ENCODE results near the gene ACTL7A.

The ACTL7A gene

GRCh38 chr9:108851138-108851537, 10.9 kb upstream of the ACTL7A start:
- no peak for DNase-seq

GRCh38 chr9:108852079-108852478, 10.0 kb upstream of the ACTL7A start:
- DNase-seq: no peak

- DNase-seq: no peak
Measured at GRCh38 chr9:108854094-108854493, 8.0 kb upstream of the ACTL7A start.

- DNase-seq: no peak
Measured at GRCh38 chr9:108854641-108855528, 7.2 kb upstream of the ACTL7A start.

DNA sequence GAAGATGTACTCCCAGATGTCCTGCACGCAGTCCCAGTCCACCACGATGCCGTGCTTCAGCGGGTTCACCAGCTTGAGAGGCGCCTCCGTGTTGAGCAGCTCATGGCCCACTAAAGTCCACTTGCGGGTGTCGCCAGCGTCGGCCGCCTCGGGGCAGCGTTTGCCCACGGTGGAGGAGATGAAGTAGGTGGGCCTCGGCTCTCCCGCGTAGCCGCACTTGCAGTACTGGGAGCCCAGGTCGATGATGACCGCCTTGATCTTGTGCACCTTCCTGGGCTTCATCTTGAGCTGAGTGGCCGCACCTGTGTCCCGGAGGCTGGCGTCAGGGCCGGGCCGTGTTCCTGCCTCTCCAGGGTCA, 6.6 kb upstream of the ACTL7A start:
- no peak for DNase-seq

DNA sequence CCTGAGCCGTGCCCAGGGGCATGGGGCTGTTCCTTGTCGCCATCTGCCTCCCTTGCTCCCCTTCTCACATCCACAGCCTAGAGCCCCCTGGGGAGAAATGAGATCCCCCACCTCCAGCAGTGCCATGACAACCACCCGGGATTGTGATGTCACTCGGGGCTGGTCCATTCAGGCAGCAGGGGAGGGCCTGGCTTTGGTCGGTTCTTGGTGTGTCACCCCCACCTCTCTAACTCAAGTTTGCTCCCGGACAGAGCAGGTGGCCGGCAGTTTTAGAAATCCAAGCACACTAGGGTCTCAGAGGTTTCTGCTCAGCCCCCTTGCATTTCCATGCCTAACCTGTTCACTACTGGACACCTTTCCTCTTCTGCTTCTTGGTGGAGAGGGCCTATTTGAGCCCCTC, 6.2 kb upstream of the ACTL7A start, which contains the start of gene ACTL7B:
Gene ACTL7B, minus strand, starts transcription at position 99 of the 400 bp plus-strand sequence. Its CDS starts 56 bp downstream, at position 43.
- no peak for DNase-seq

- DNase-seq: no peak
Measured at GRCh38 chr9:108857572-108857971, 4.5 kb upstream of the ACTL7A start.

DNA sequence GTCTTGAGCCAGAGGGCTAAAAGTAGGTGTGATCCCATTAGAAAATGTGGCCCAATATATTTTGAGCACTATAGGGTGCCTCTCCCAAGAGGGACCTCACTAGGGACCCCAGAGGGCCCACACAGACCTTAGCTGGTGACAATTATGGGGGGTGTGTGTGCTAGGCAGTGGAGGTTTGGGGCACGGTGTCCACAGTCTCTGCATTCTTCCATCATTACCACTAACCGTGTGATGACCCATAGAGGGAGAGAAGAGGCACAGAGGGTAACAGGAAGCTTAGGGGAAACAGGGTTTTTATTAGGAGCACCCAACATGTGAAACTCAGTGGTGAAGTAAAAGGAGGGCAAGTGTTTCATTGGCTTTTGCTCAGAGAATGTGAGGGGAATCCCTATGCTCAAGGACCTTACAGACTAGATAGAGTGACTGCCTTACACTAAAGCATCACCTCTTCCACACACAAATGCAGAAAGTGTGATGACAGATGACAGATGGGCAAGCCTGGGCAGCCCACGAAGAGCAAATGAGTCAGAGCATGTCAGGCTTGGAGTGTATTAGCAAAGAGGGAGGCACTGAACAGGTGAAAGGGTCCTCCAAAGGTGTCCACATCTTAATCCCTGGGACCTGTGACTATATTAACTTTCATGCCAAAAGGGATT, 2.5 kb upstream of the ACTL7A start:
- no peak for DNase-seq

DNA sequence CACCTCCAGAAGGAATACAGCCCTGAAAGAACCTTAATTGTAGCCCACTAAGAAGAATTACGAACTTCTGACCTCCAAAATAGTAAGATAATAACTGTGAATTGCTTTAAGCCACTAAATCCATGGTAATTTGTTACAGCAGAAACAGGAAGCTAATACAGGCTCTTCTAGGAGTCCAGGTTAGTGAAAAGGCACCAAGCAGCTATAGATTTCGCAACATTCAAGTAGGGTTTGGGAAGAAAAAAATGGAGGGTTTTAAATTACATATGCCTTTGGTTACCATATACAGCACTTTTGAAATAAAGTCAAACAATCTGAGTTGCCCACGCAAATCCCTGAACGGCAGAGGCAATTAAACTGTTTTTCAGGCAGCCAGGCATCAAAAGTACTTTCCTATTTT, 1.7 kb upstream of the ACTL7A start:
- DNase-seq: no peak

DNA sequence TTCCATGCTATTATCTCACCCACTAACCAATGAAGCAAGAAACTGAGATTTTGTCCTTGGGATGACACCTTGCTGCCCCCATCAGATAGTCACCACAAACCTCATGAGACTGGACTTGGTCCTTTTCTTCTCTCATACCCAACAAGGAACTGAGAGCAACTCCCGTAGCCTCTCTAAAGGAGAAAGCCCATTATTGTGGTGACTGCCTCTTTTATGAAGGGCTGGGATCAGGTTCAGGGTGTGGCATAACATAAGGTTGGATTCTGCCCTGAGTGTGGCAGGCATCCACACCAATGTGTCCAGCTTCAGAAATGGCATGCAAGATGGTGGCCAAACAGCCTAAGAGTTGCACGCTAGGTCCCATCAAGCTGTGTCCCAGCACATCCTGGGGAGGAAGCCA, 1.3 kb upstream of the ACTL7A start:
- no peak for DNase-seq

GRCh38 chr9:108861464-108861863, 602 bp upstream of the ACTL7A start:
- no peak for DNase-seq

DNA sequence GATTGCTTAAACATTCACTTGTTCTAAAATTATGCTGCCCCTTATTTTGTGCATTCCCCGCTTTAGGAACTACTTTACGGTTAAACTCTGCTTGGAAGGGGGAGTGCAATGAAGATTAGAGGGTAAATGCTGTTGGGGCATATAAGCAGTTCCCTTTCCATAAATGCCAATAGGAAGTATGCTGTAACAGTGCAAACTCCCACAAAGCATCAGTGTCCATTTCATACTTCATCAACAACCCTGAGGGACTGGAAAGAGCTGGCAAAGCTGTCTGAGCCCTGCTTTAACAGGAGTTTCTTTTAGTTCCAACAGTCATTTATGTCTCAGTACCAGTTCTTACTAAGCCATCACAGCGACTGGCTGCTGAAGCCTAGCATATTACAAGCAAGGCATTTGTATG, 1.8 kb downstream of the ACTL7A start:
- no peak for DNase-seq

GRCh38 chr9:108864446-108864845, 2.4 kb downstream of the ACTL7A start:
- DNase-seq: no peak

DNA sequence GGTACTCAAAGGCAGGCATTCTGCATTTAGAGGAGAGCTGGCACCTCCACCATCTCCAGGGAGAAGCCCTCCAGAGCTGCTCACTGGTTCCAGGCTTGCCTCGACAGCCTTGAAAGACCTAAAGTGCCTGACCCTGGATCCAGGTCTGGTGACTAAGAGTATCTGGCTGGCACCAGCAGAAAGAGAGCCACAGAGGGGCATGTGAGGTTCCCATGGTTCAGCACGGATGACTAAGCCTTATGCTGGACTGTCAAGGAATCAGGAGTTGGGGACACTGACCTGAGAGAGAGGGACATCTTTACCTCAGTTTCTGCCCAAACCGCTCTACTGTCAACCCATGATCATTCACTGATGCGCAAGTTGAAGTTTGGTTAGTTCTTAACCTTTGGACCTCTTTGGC, 3.0 kb downstream of the ACTL7A start:
- no peak for DNase-seq

DNA sequence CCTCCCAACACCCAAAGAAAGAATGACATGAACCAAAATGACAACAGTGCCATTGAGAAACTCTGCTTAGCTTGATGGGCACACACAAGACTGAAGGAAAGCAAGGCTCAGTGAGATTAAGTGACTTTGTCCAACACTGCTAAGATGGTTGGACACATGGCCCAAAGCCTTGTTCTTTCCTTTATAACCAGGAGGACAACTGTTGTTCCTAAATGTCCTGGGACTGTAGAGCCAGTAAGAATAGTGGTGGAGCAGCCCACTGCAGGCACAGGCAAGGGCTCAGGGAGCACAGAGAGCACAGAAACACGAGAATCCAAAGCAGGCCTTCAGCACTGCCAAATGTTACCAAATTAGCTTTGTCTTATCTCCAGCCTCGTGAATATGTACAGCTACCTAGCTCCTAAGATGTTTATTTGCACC, 3.9 kb downstream of the ACTL7A start:
- no peak for DNase-seq

DNA sequence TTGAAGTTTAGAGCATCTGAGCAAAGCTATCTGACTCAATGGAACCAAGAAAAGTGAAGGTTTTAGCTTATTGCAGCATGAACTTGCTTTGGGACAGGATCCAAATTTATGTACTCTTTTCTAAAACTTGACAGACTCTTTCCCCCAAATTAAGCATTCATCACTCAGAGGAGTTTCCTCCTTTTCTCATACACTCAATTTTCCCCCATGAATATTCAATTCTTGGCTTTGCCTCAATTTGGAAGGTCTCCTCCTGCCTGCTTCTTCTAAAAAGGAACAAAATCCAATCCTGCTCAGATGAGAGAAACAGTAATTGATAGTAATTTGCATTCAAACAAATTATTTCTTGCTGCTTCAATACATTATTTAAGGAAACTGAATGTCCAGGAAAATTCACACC, 5.0 kb downstream of the ACTL7A start:
- no peak for DNase-seq

DNA sequence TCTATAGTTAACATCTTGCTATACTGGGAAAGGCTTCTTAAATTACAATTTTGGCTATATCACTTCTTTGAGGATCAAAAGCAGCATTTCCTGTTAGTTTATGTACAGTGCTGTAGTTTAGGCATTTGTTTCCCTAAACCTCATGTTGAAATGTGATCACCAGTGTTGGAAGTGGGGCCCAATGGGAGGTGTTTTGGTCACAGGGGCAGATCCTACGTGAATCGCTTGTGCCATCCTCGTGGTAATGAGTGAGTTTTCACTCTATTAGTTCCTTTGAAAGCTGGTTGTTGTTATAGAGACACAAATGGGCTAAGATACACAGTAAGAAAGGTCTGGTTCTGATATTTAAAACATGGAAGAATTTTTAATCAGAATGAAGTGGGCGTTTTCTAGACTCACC, 5.8 kb downstream of the ACTL7A start:
- DNase-seq: no peak

DNA sequence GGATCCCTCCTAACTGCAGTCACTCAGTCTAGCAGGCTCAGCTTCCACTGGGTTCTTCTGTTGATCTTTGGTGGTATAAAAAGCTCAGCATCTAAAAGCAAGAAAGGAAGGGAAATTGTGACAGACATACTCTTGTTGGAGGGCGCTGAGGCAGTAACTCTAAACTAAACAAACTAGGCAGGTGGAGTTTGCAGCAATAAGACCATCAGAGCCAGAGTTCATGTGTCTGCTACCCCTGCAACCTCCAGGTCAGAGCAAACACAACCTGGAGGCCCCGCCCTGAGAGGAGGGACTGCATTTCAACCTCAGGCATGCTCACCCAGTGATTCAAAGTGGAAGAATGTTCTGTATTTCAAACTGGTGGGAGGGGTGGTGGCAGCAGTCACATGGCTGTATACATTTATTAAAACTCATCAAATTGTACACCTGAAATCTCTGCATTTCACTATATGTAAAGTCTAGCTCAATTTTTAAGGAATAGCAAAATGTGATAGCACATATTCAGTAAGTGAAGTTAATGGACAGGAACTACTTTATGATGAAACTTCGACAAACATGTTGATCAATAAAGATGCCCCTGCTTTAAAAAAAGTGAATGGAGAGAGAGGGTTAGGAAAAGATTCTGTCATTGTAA, 7.1 kb downstream of the ACTL7A start:
- DNase-seq: no peak

GRCh38 chr9:108874058-108874788, 12.2 kb downstream of the ACTL7A start:
- DNase-seq: no peak

DNA sequence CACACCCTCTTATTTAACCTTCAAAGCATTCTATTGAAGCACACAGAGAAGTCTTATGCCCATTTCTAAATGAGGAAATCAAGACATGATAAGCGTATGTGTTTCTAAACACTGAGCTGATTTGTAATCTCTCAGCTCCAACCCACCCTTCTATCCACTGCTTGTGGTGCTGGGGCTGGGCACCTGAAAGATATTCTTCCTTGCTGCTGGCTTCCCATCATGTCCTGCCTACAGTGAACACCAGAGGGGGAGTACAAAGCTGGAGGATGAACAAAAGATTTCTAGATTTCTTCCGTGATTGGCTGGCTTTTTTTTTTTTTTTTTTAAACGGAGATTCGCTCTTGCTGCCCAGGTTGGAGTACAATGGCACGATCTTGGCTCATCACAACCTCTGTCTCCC, 14.4 kb downstream of the ACTL7A start:
- DNase-seq: no peak

DNA sequence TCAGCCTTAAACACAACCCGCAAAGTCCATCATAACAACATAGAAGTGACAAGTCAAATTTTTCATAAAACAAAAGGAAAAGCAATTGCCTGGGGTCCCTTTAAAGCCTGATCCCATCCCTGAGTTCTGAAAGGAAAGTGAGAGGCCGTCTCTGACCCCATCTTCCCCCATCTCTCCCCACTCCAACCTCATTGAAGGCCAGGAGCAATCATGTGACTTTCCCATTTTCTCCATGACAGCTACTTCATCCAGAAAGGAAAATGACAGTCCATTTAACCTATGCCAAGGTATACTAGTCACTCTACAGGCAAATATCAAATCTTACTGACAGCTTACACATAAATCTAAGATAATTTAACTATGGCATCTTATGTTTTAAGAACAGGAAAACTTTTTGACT, 15.5 kb downstream of the ACTL7A start:
- DNase-seq: no peak

DNA sequence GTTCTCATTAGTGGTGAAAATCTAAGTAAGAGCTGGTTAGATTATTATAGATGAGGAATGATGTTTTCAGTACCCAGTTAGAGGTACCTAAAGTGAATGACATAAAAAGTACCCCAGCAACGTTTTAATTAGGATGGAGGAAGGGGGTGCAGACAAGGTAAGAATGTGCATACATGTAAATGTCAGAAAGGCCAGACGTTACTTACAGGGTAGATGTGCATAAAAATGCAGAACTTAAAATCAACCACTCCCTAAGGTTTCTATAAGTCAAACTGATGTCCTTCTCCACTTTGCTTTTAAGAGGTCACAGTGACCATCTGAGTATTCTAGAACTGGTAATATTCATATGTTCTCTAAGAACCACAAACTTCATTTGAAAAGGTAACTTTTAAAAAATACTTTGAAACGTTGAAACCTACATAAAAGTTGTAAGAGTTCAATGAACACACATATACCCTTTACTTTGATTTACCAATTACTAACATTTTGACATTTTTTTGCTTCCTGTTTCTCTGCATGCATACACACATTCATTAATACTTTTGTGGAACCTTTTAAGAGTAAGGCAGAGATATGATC, 18.8 kb downstream of the ACTL7A start:
- no peak for DNase-seq
